HepG2 (cell line): ENCODE data around the gene COL18A1. TPM values are rescaled to one million over a fixed set of nuclear protein-coding genes. Genes with fewer than 3 reads are reported as not detected.

Experiments
- ATAC-seq: fragments of 200-7000 bp; cut with Tn5 transposase; 3 replicates; pipeline ENCODE4 v1.9.1; 2020; ENCODE audit warnings: mild to moderate bottlenecking, moderate library complexity
- BruUV-seq: library from RNA; stranded (reverse); fragments of 400-500 nt; replicated peaks from 2 replicates; lab custom pipeline; 2021; lab: Mats Ljungman, UMichigan
- CTCF ChIA-PET: fragments of 300-600 bp; formaldehyde crosslinking; extraction: SDS; loops from one replicate; lab custom pipeline; 2021; ENCODE audit warnings: low total read pairs, inconsistent platforms, low intra/inter-chr PET ratio; lab: Yijun Ruan, JAX
- POLR2A ChIA-PET: fragments of 350-600 bp; sonication (Branson Sonifier 250); formaldehyde crosslinking; loops from one replicate; lab custom pipeline; 2020; ENCODE audit warnings: antibody characterized with exemption, inconsistent platforms; lab: Yijun Ruan, JAX
- DNase-seq: peaks from one replicate; pipeline ENCODE4 v3.0.0-alpha.2; 2015; ENCODE audit warnings: low spot score
- FAIRE-seq: peaks from 3 replicates; lab custom pipeline; 2011; peaks lifted over from hg19 to GRCh38; lab: Jason Lieb, UNC
- H2AFZ ChIP-seq: one replicate; pipeline ENCODE4 v1.6.1; 2011; ENCODE audit warnings: low read length, inconsistent platforms
- H3K27ac ChIP-seq: fragments of 300-600 bp; 3 replicates; pipeline ENCODE4 v1.8.0; 2011; ENCODE audit warnings: mixed run types, mild to moderate bottlenecking, mixed read lengths, low read length, inconsistent platforms; ENCODE audit not compliant: insufficient read depth; ENCODE audit errors: extremely low read length
- H3K27me3 ChIP-seq, 2 experiments: fragments of 200-600 bp in 1 of 2; 2 replicates in 1 of 2; 3 replicates in 1 of 2; pipeline versions ENCODE4 v1.6.0 to v1.8.0; 2011; ENCODE audit warnings: low read length in 2 of 2, mild to moderate bottlenecking in 2 of 2, moderate library complexity in 2 of 2, inconsistent platforms in 1 of 2; ENCODE audit not compliant: insufficient read depth in 2 of 2, control insufficient read depth in 1 of 2
- H3K36me3 ChIP-seq, 2 experiments: fragments of 200-600 bp in 1 of 2; replicated peaks in 1 of 2; 2 replicates in 1 of 2; 3 replicates in 1 of 2; pipeline versions ENCODE4 v1.5.1 to v1.8.0; 2011; ENCODE audit warnings: low read length in 2 of 2, inconsistent platforms in 1 of 2; ENCODE audit not compliant: insufficient read depth in 2 of 2, control insufficient read depth in 1 of 2
- H3K4me1 ChIP-seq: 2 replicates; pipeline ENCODE4 v1.5.1; 2012; ENCODE audit warnings: low read length, inconsistent platforms; ENCODE audit not compliant: insufficient read depth
- H3K4me2 ChIP-seq: 2 replicates; pipeline ENCODE4 v1.6.0; 2011; ENCODE audit warnings: low read depth, low read length, inconsistent platforms
- H3K4me3 ChIP-seq, 3 experiments: fragments of 200-600 bp in 1 of 3; sonication (generic), shearing (Covaris generic) in 1 of 3; replicated peaks in 1 of 3; 2 replicates each; pipeline ENCODE4 v1.5.1; 2011 to 2016; ENCODE audit warnings: low read length in 3 of 3, inconsistent platforms in 2 of 3, low read depth in 2 of 3, mild to moderate bottlenecking in 2 of 3, control low read depth in 1 of 3, mixed read lengths in 1 of 3; ENCODE audit not compliant: insufficient read depth in 1 of 3
- H3K79me2 ChIP-seq: one replicate; pipeline ENCODE4 v1.6.1; 2011; ENCODE audit warnings: low read length, inconsistent platforms; ENCODE audit not compliant: insufficient read depth
- H3K9ac ChIP-seq: 2 replicates; pipeline ENCODE4 v1.6.0; 2011; ENCODE audit warnings: mild to moderate bottlenecking, low read depth, low read length, inconsistent platforms; ENCODE audit not compliant: insufficient read depth
- H3K9me3 ChIP-seq: 2 replicates; pipeline ENCODE4 v1.5.1; 2012; ENCODE audit warnings: mild to moderate bottlenecking, low read length
- H4K20me1 ChIP-seq: 2 replicates; pipeline ENCODE4 v1.6.0; 2011; ENCODE audit warnings: inconsistent platforms, mild to moderate bottlenecking, low read length, moderate library complexity; ENCODE audit not compliant: insufficient read depth
- CSRNP1 ChIP-seq: sonication (generic); formaldehyde crosslinking; IDR thresholded peaks from 2 replicates; pipeline ENCODE4 v1.8.1; 2023; ENCODE audit warnings: mild to moderate bottlenecking, missing genetic modification reagents
- EEA1 ChIP-seq: sonication (generic); formaldehyde crosslinking; IDR thresholded peaks from 2 replicates; pipeline ENCODE4 v1.5.1; 2020; ENCODE audit warnings: mild to moderate bottlenecking, missing genetic modification reagents, borderline replicate concordance
- ETS1 ChIP-seq: sonication (generic); formaldehyde crosslinking; IDR thresholded peaks from 2 replicates; pipeline ENCODE4 v1.4.0; 2020; ENCODE audit warnings: missing genetic modification reagents
- MXI1 ChIP-seq: IDR thresholded peaks from 3 replicates; pipeline ENCODE4 v1.6.1; 2012; ENCODE audit warnings: low read depth, low read length, inconsistent platforms, borderline replicate concordance
- NFYB ChIP-seq: sonication (generic); formaldehyde crosslinking; IDR thresholded peaks from 2 replicates; pipeline ENCODE4 v1.4.0; 2020; ENCODE audit warnings: missing genetic modification reagents
- NFYC ChIP-seq: IDR thresholded peaks from 2 replicates; pipeline ENCODE4 v1.6.1; 2016; ENCODE audit warnings: missing genetic modification reagents, missing compliant biosample characterization
- PHF5A ChIP-seq: IDR thresholded peaks from one replicate; pipeline ENCODE4 v1.6.1; 2018; ENCODE audit warnings: low read depth, missing genetic modification reagents; ENCODE audit not compliant: unreplicated experiment
- SETDB1 ChIP-seq: sonication (generic); formaldehyde crosslinking; IDR thresholded peaks from 2 replicates; pipeline ENCODE4 v1.5.1; 2020; ENCODE audit warnings: missing genetic modification reagents, mild to moderate bottlenecking, borderline replicate concordance
- SP2 ChIP-seq: sonication (generic); formaldehyde crosslinking; IDR thresholded peaks from 2 replicates; pipeline ENCODE4 v1.5.1; 2020; ENCODE audit warnings: mild to moderate bottlenecking, missing genetic modification reagents
- ZMYM3 ChIP-seq: sonication (generic); formaldehyde crosslinking; IDR thresholded peaks from 2 replicates; pipeline ENCODE4 v1.5.1; 2020; ENCODE audit warnings: mild to moderate bottlenecking, missing genetic modification reagents
- ZNF326 ChIP-seq: sonication (generic); formaldehyde crosslinking; IDR thresholded peaks from 2 replicates; pipeline ENCODE4 v1.4.0; 2020; ENCODE audit warnings: missing genetic modification reagents, borderline replicate concordance
- ZNF512 ChIP-seq: sonication (generic); formaldehyde crosslinking; IDR thresholded peaks from 2 replicates; pipeline ENCODE4 v1.4.0; 2020; ENCODE audit warnings: mild to moderate bottlenecking, missing genetic modification reagents
- ZNF616 ChIP-seq: sonication (generic); formaldehyde crosslinking; IDR thresholded peaks from 2 replicates; pipeline ENCODE4 v1.5.0; 2020; ENCODE audit warnings: low read depth, mild to moderate bottlenecking, missing genetic modification reagents
- ZZZ3 ChIP-seq: sonication (generic); formaldehyde crosslinking; IDR thresholded peaks from 2 replicates; pipeline ENCODE4 v1.4.0; 2020; ENCODE audit warnings: missing genetic modification reagents, mild to moderate bottlenecking, borderline replicate concordance
- WGBS: methylation state at CpG from one replicate; pipeline ENCODE4 v1.1.6; 2017; ENCODE audit warnings: low lambda C conversion rate; 5-methylcytosine and 5-hydroxymethylcytosine counted together
- in situ Hi-C: cut with HindIII; loops from 2 replicates; pipeline ENCODE4 v1.10.0; 2017; ENCODE audit warnings: low pct_unique_long_range_greater_than_20kb; ENCODE audit not compliant: extremely low pct_ligation_motif_present
- intact Hi-C: fragments of 100-400 bp; cut with micrococcal nuclease; formaldehyde crosslinking; loops from one replicate; pipeline ENCODE4 v1.10.0; 2022; ENCODE audit not compliant: unreplicated experiment
- polyA plus RNA-seq, 8 experiments: library from polyadenylated mRNA; depleted of rRNA in 3 of 8; stranded (reverse) in 7 of 8; unstranded in 1 of 8; fragments of >200 nt; fragmentation: Illumina TruSeq in 4 of 8; extraction: Trizol in 4 of 8; gene quantifications; 2 replicates each; pipeline versions ENCODE4 v1.2.1 to v1.2.3, GENCODE V29; 2011 to 2016; ENCODE audit warnings: low read depth in 4 of 8, missing spikeins in 1 of 8, mixed read lengths in 1 of 8; ENCODE audit not compliant: insufficient read depth in 1 of 8
- total RNA-seq, 5 experiments: library from RNA; depleted of rRNA; stranded (reverse); fragments of >200 nt; fragmentation: Illumina TruSeq; extraction: Trizol; gene quantifications; 2 replicates each; pipeline ENCODE4 v1.2.3, GENCODE V29; 2016; ENCODE audit warnings: low read depth in 1 of 5

The COL18A1 gene
- total and polyA plus RNA-seq, 2 of the 13 experiments (the other 11 are each of a cell fraction or from before 2014, with no cell fraction given): 79.0 to 102 TPM

GRCh38 chr21:45382697-45382997 lies 22.3 kb upstream of the COL18A1 start (continued):
- TF ChIP-seq ETS1: no peak
- TF ChIP-seq ZNF512 (CRISPR knock-in tag): no peak
- no peak for TF ChIP-seq ZNF616
- no peak for TF ChIP-seq ZZZ3 (CRISPR knock-in tag)
- no peak for TF ChIP-seq ZNF326 (CRISPR knock-in tag)

- WGBS: 5% methylated on average over 3 of the region's 11 CpGs
- BruUV-seq: no TSS peak
- in situ Hi-C loops: no loop called here
- TF ChIP-seq ZMYM3 (CRISPR knock-in tag) (0 out of 2 replicates have a peak, but pooled peaks have one; percentile 4), NFYB (peak; percentile 54; the same call in 1 of the 2 replicates), CSRNP1 (no peak), PHF5A (CRISPR knock-in tag) (no peak), SP2 (CRISPR knock-in tag) (no peak), EEA1 (CRISPR knock-in tag) (no peak), SETDB1 (CRISPR knock-in tag) (no peak), NFYC (CRISPR knock-in tag) (0 out of 2 replicates have a peak, but pooled peaks have one; percentile 25), MXI1 (no peak)
These were observed 21.8 kb upstream of the COL18A1 start for GRCh38 chr21:45383111-45383614.

More at GRCh38 chr21:45383111-45383614, 21.8 kb upstream of the COL18A1 start:
- CTCF ChIA-PET: no interaction called here
- no peaks in the 10 kb centered on the region for H3K79me2 ChIP-seq
- no peaks in the 10 kb centered on the region for H3K36me3 ChIP-seq
- H3K4me1 ChIP-seq: peaks cover 68% of the 10 kb centered on the region
- no peak overlapping the region for H3K27ac ChIP-seq
- peak overlapping the region; percentile 91 for H3K4me2 ChIP-seq
- peak; percentile 57 for DNase-seq
- ATAC-seq: peak; percentile 55
- peak; percentile 56 for FAIRE-seq
- peak overlapping the region; percentile 52 for H3K9ac ChIP-seq
- H3K9me3 ChIP-seq: no peaks in the 10 kb centered on the region
- intact Hi-C loops: no loop called here
- peak overlapping the region; percentile 38 to 70 (median 40); a peak in 5 of 6 replicates for H3K4me3 ChIP-seq
- no peaks in the 10 kb centered on the region for H4K20me1 ChIP-seq
- no peak overlapping the region for H2AFZ ChIP-seq
- H3K27me3 ChIP-seq: peaks cover 5 to 41% of the 10 kb centered on the region in 2 experiments
- POLR2A ChIA-PET: interaction anchor here (0.7 to 2.3 kb wide), 7 partner anchors 10 to 89 kb away, joined by 3 to 8 read pairs (median 3); no protein-coding TSS in a partner anchor
